Upper lobe of left lung (tissue), 6 donors: ENCODE data around the gene SPATA20. TPM values are rescaled to one million over a fixed set of nuclear protein-coding genes. Genes with fewer than 3 reads are reported as not detected.

Experiments used
- ATAC-seq, 2 donors: fragments of 200-7000 bp; cut with Tn5 transposase; one replicate each; pipeline ENCODE4 v1.9.1; 2022; ENCODE audit warnings: mild to moderate bottlenecking in 2 of 2, moderate library complexity in 2 of 2; ENCODE audit not compliant: low FRiP score in 2 of 2
- DNase-seq, 2 donors: peaks; one replicate each; pipeline ENCODE4 v3.0.0-alpha.2; 2019 to 2020
- H3K27ac ChIP-seq, 4 donors: fragments of 200-600 bp; sonication (generic); one replicate each; pipeline ENCODE4 v1.5.1; 2016 to 2019
- H3K27me3 ChIP-seq, 4 donors: fragments of 200-600 bp; sonication (generic); one replicate each; pipeline ENCODE4 v1.5.1; 2017 to 2019
- H3K36me3 ChIP-seq, 4 donors: fragments of 200-600 bp; sonication (generic); one replicate each; pipeline ENCODE4 v1.5.1; 2016 to 2019
- H3K4me1 ChIP-seq, 4 donors: fragments of 200-600 bp; sonication (generic); one replicate each; pipeline ENCODE4 v1.5.1; 2018 to 2019
- H3K4me3 ChIP-seq, 4 donors: fragments of 200-600 bp; sonication (generic); one replicate each; pipeline ENCODE4 v1.5.1; 2017 to 2019; ENCODE audit warnings: mild to moderate bottlenecking in 2 of 4, moderate library complexity in 1 of 4
- H3K9me3 ChIP-seq, 4 donors: fragments of 200-600 bp; sonication (generic); one replicate each; pipeline ENCODE4 v1.5.1; 2018 to 2019
- EP300 ChIP-seq, 4 donors: sonication (generic); formaldehyde crosslinking; IDR thresholded peaks; one replicate each; pipeline ENCODE4 v1.5.1; 2017; ENCODE audit warnings: antibody characterized with exemption in 4 of 4, control low read depth in 2 of 4
- POLR2A ChIP-seq, 4 donors: fragments of 450-650 bp; IDR thresholded peaks; one replicate each; pipeline ENCODE4 v1.5.1; 2016 to 2017; ENCODE audit warnings: antibody characterized with exemption in 4 of 4, mild to moderate bottlenecking in 2 of 4
- POLR2AphosphoS5 ChIP-seq, 2 donors: sonication (generic); formaldehyde crosslinking; IDR thresholded peaks; one replicate each; pipeline ENCODE4 v1.5.1; 2017; ENCODE audit warnings: antibody characterized with exemption in 2 of 2
- WGBS, 2 donors: methylation state at CpG; one replicate each; pipeline ENCODE4 v1.1.5; 2017 to 2018; 5-methylcytosine and 5-hydroxymethylcytosine counted together
- total RNA-seq, 6 donors: library from RNA; depleted of rRNA in 4 of 6; stranded (reverse); fragments of >200 nt in 4 of 6; gene quantifications; one replicate each; pipeline versions ENCODE4 v1.1.0 to v1.2.1, GENCODE V29; 2016 to 2021
- TF ChIP-seq, protein P1 (sequence below), 6 experiments: fragments of 450-650 bp in 4 of 6; fragments of 200-600 bp in 2 of 6; sonication (generic) in 2 of 6; IDR thresholded peaks; one replicate each; pipeline ENCODE4 v1.5.1; 2016 to 2019; ENCODE audit warnings: antibody characterized with exemption in 6 of 6
- donor health status: DM: no; HTN: no; CAD: no; lungs with moderate emphysema.
- donor health status: DM: no; HTN: yes; CAD: no; lungs with severe emphysema.

SPATA20 gene
- total RNA-seq, 6 donors from 2014 or later, result 32.9 to 111 (median 46.4) TPM

DNA sequence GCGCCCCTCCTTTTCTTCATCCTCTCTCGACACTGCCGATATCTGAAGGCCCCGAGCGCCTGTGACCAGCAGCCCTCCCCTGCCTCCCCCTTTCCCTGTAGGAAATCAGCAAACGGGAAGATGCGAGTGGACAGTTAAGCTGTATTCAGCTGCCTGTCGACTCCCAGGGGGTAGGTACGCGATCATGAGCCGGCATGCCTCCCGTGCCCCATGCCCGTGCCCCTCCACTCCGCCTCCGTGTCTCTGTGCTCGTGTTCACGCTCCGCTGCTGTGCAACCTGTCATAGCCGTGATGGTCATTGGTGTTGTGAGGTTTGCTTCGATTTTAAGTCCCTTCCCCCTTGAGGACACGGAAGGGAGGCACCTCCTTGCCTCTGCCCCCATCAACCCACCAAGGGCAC is 47.9 kb downstream of the SPATA20 start:
- H3K4me1 ChIP-seq, result peaks cover 4 to 10% (median 5%) of the 10 kb centered on the region in 4 donors
- H3K27me3 ChIP-seq, result no peaks in the 10 kb centered on the region
- ATAC-seq, result no peak
- no peaks in the 10 kb centered on the region for H3K36me3 ChIP-seq
- WGBS, 2 donors, result 90 to 91% methylated on average over 21 of the region's 21 CpGs
- H3K27ac ChIP-seq, result no peak overlapping the region
- TF ChIP-seq EP300 (IDR thresholded peaks at IDR 0.05), result no peak
- no peak for TF ChIP-seq POLR2A (IDR thresholded peaks at IDR 0.05)
- TF ChIP-seq POLR2AphosphoS5 (IDR thresholded peaks at IDR 0.05), result no peak
- TF ChIP-seq, protein P1, sequence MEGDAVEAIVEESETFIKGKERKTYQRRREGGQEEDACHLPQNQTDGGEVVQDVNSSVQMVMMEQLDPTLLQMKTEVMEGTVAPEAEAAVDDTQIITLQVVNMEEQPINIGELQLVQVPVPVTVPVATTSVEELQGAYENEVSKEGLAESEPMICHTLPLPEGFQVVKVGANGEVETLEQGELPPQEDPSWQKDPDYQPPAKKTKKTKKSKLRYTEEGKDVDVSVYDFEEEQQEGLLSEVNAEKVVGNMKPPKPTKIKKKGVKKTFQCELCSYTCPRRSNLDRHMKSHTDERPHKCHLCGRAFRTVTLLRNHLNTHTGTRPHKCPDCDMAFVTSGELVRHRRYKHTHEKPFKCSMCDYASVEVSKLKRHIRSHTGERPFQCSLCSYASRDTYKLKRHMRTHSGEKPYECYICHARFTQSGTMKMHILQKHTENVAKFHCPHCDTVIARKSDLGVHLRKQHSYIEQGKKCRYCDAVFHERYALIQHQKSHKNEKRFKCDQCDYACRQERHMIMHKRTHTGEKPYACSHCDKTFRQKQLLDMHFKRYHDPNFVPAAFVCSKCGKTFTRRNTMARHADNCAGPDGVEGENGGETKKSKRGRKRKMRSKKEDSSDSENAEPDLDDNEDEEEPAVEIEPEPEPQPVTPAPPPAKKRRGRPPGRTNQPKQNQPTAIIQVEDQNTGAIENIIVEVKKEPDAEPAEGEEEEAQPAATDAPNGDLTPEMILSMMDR (IDR thresholded peaks at IDR 0.05), result no peak
- DNase-seq, result peak in 1 of 2 donors; percentile 54
- no peaks in the 10 kb centered on the region for H3K9me3 ChIP-seq
- H3K4me3 ChIP-seq, result no peak overlapping the region

- peak in 1 of 2 donors; percentile 60 for DNase-seq
Observed at GRCh38 chr17:50596191-50597037, 49.4 kb downstream of the SPATA20 start.

GRCh38 chr17:50598487-50598886 is 51.5 kb downstream of the SPATA20 start:
- no peak overlapping the region for H3K4me3 ChIP-seq
- no peak overlapping the region for H3K27ac ChIP-seq
- peaks cover 0 to under 1% (median 0%) of the 10 kb centered on the region in 4 donors for H3K4me1 ChIP-seq
- no peaks in the 10 kb centered on the region for H3K36me3 ChIP-seq
- no peak for DNase-seq
- WGBS, 2 donors, result 77 to 81% methylated on average over 5 of the region's 5 CpGs
- no peaks in the 10 kb centered on the region for H3K27me3 ChIP-seq
- TF ChIP-seq POLR2AphosphoS5 (IDR thresholded peaks at IDR 0.05) (no peak), POLR2A (IDR thresholded peaks at IDR 0.05) (no peak), EP300 (IDR thresholded peaks at IDR 0.05) (no peak)
- TF ChIP-seq, protein P1 (IDR thresholded peaks at IDR 0.05), result no peak
- no peaks in the 10 kb centered on the region for H3K9me3 ChIP-seq
- ATAC-seq, result no peak

More at GRCh38 chr17:50596191-50597037, 49.4 kb downstream of the SPATA20 start:
- Histone ChIP-seq H3K36me3 (no peaks in the 10 kb centered on the region), H3K4me1 (peaks cover 0 to 7% (median 0%) of the 10 kb centered on the region in 4 donors), H3K4me3 (no peak overlapping the region), H3K27me3 (no peaks in the 10 kb centered on the region), H3K27ac (no peak overlapping the region), H3K9me3 (no peaks in the 10 kb centered on the region)
- 73 to 83% methylated on average over 17 to 34 of the region's 34 CpGs for WGBS, 2 donors
- no peak for TF ChIP-seq POLR2AphosphoS5 (IDR thresholded peaks at IDR 0.05)
- TF ChIP-seq, protein P1 (IDR thresholded peaks at IDR 0.05), result peak in 1 of 6 experiments; percentile 10
- no peak for TF ChIP-seq EP300 (IDR thresholded peaks at IDR 0.05)
- peak in 1 of 2 donors; percentile 15 for ATAC-seq

DNA sequence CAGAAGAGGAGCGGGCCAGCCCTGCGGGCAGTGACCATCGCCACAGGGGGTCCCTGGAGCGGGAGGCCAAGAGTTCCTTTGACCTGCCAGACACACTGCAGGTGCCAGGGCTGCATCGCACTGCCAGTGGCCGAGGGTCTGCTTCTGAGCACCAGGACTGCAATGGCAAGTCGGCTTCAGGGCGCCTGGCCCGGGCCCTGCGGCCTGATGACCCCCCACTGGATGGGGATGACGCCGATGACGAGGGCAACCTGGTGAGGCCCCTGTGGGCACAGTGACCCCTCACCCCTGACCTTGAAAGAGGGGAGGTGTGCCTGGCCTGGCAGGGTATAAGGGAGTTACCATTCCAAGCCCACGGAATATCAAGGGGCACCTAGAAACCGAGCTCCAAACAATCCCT is 52.6 kb downstream of the SPATA20 start:
- no peak for DNase-seq
- H3K27me3 ChIP-seq, result no peaks in the 10 kb centered on the region
- H3K4me1 ChIP-seq, result peaks cover 2 to 8% (median 7%) of the 10 kb centered on the region in 4 donors
- 91 to 97% methylated on average over 6 to 15 of the region's 15 CpGs for WGBS, 2 donors
- no peaks in the 10 kb centered on the region for H3K36me3 ChIP-seq
- no peak for ATAC-seq
- TF ChIP-seq POLR2AphosphoS5 (IDR thresholded peaks at IDR 0.05) (no peak), EP300 (IDR thresholded peaks at IDR 0.05) (no peak), POLR2A (IDR thresholded peaks at IDR 0.05) (no peak)
- TF ChIP-seq, protein P1 (IDR thresholded peaks at IDR 0.05), result no peak
- H3K4me3 ChIP-seq, result no peak overlapping the region
- H3K9me3 ChIP-seq, result no peaks in the 10 kb centered on the region
- H3K27ac ChIP-seq, result no peak overlapping the region
